Gastrocnemius medialis (tissue), 4 donors: Measurements from ENCODE around the gene CKB. TPM values are rescaled to one million over a fixed set of nuclear protein-coding genes. Genes with fewer than 3 reads are reported as not detected.

Source experiments
- ATAC-seq, 2 donors: fragments of 150-250 bp; one replicate each; pipeline ENCODE4 v1.9.1; 2016
- DNase-seq, 2 donors: peaks; one replicate each; pipeline ENCODE4 v3.0.0-alpha.2; 2019
- H3K27ac ChIP-seq, 4 donors: fragments of 200-600 bp; sonication (generic); 1 replicate in 1 of 4; 2 replicates in 3 of 4; pipeline ENCODE4 v1.5.1; 2016 to 2018; ENCODE audit warnings: mild to moderate bottlenecking in 2 of 4, moderate library complexity in 1 of 4
- H3K27me3 ChIP-seq, 3 donors: fragments of 200-600 bp; sonication (generic) in 2 of 3; 1 replicate in 1 of 3; 2 replicates in 2 of 3; pipeline versions ENCODE4 v1.5.1 to v1.6.0; 2016 to 2019; ENCODE audit warnings: mild to moderate bottlenecking in 1 of 3, moderate library complexity in 1 of 3
- H3K36me3 ChIP-seq, 2 donors: fragments of 200-600 bp; sonication (generic) in 1 of 2; one replicate each; pipeline ENCODE4 v1.5.1; 2017 to 2018
- H3K4me1 ChIP-seq, 2 donors: fragments of 200-600 bp; sonication (generic) in 1 of 2; one replicate each; pipeline ENCODE4 v1.5.1; 2016 to 2017; ENCODE audit warnings: mild to moderate bottlenecking in 2 of 2
- H3K4me3 ChIP-seq, 4 donors: fragments of 200-600 bp; sonication (generic) in 3 of 4; 1 replicate in 1 of 4; 2 replicates in 3 of 4; pipeline ENCODE4 v1.5.1; 2016 to 2019; ENCODE audit warnings: mild to moderate bottlenecking in 2 of 4
- H3K9me3 ChIP-seq, 3 donors: fragments of 200-600 bp; sonication (generic) in 2 of 3; 1 replicate in 1 of 3; 2 replicates in 2 of 3; pipeline ENCODE4 v1.5.1; 2016 to 2019
- POLR2A ChIP-seq, 2 donors: fragments of 450-650 bp; IDR thresholded peaks; one replicate each; pipeline ENCODE4 v1.6.1; 2017; ENCODE audit warnings: antibody characterized with exemption in 2 of 2, mild to moderate bottlenecking in 2 of 2, moderate library complexity in 2 of 2
- in situ Hi-C, 4 donors: fragments of 200-750 bp; cut with MboI; loops; one replicate each; pipeline versions ENCODE4 v1.15.0 to v1.8.0; 2017; ENCODE audit warnings: low sequenced_read_pairs in 4 of 4
- intact Hi-C: fragments of 100-400 bp; cut with DNase I; formaldehyde crosslinking; loops from one replicate; pipeline ENCODE4 v1.15.1; 2023; ENCODE audit warnings: low total_unique reads
- total RNA-seq, 4 donors: library from RNA; depleted of rRNA; stranded (reverse); fragments of >200 nt; gene quantifications; one replicate each; pipeline versions ENCODE4 v1.1.0 to v1.2.3, GENCODE V29; 2016
- TF ChIP-seq, protein P1 (sequence below), 5 experiments: fragments of 450-650 bp in 3 of 5; fragments of 200-600 bp in 2 of 5; sonication (generic) in 2 of 5; IDR thresholded peaks in 4 of 5; conservative IDR thresholded peaks in 1 of 5; 1 replicate in 4 of 5; 2 replicates in 1 of 5; pipeline ENCODE4 v1.5.1; 2016 to 2019; ENCODE audit warnings: antibody characterized with exemption in 5 of 5, mild to moderate bottlenecking in 3 of 5, moderate library complexity in 3 of 5

Gene CKB
- total RNA-seq, 4 donors from 2014 or later, result 20.7 to 110 (median 43.4) TPM

DNA sequence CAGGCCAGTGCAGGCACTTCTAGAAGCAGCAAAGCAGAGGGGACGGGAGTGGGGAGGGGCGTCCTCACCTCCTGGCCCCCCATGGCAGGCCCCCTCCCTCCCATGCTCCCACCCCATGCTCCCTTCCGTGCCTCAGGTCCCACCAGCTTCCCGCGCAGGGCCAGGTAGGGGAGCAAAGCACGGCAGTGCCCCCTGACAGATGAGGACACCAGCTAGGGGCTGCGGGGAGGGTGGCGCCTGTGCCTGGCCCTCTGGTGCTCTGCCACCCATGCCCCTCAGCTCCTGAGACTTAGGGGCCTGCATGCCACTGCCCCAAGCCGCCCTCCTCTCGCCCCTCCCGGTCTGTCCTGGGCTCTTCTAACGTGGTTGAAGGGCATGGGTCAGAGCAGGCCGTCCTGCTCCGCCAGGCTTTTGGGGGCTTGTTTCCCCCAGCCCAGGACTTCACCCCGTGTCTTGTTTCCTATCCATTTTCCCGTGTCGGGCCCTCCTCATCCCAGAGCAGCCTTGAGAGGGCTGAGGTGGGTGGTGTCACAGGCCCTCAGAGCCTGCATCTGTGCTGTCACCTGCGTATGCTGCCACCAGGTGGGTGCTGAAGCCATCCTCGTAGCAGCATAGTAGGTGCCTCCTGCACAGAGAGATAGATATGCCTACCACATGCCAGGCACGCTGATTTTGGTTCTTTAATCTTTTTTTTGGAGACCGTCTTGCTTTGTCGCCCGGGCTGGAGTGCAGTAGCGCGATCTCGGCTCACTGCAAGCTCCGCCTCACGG, 16.6 kb upstream of the CKB start:
- Histone ChIP-seq H3K4me3 (no peak overlapping the region), H3K36me3 (peaks cover 0 to 4% of the 10 kb centered on the region in 2 donors), H3K9me3 (no peaks in the 10 kb centered on the region), H3K27ac (peak overlapping the region; percentile 54 to 81 (median 66)), H3K4me1 (peaks cover 28 to 44% of the 10 kb centered on the region in 2 donors), H3K27me3 (no peaks in the 10 kb centered on the region)
- ATAC-seq (no peak), DNase-seq (no peak)
- intact Hi-C loops (no loop called here), in situ Hi-C loops (no loop called here)
- no peak for TF ChIP-seq POLR2A (IDR thresholded peaks at IDR 0.05)
- TF ChIP-seq, protein P1, sequence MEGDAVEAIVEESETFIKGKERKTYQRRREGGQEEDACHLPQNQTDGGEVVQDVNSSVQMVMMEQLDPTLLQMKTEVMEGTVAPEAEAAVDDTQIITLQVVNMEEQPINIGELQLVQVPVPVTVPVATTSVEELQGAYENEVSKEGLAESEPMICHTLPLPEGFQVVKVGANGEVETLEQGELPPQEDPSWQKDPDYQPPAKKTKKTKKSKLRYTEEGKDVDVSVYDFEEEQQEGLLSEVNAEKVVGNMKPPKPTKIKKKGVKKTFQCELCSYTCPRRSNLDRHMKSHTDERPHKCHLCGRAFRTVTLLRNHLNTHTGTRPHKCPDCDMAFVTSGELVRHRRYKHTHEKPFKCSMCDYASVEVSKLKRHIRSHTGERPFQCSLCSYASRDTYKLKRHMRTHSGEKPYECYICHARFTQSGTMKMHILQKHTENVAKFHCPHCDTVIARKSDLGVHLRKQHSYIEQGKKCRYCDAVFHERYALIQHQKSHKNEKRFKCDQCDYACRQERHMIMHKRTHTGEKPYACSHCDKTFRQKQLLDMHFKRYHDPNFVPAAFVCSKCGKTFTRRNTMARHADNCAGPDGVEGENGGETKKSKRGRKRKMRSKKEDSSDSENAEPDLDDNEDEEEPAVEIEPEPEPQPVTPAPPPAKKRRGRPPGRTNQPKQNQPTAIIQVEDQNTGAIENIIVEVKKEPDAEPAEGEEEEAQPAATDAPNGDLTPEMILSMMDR (IDR thresholded peaks at IDR 0.05 in 4 of 5, conservative IDR thresholded peaks at IDR 0.05 in 1 of 5), result no peak

DNA sequence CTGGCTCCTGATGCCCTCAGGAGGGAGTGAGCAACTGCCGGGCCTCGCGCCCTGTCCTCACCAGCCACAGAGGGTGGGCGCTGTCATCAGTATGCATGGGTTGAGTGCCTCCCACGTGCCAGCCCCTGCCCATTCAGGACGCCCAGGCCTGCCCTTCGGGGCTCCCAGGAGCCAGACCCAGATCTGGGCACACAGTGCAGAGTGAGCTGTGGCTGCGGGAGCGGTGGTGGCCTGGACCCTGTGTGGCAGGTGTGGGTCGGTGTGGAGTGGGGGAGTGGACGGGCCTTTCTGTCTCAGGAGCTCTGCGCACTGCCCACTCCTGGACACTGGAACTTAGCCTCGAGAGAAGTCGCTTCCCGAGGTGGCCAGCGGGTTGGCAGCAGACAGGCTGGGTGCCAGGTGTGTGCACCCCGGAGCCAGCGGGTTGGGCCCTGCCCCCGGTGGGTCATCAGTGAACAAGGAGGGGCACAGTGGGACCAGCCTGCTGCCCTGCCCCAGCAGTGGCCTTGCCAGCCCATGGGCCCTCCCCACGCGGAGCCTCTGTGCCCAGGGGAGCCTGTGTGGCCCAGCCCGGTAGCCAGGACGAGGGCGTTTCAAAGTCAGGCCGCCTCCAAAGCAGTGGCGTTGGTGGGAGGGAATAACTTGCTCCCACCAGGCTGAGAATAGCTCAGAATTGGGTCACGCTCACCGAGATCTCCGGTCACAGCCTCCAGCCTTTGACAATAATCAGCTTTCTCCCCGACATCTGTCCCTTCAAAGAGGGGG, 15.8 kb upstream of the CKB start:
- Histone ChIP-seq H3K27me3 (no peaks in the 10 kb centered on the region), H3K36me3 (peaks cover 0 to 11% of the 10 kb centered on the region in 2 donors), H3K4me3 (no peak overlapping the region), H3K9me3 (no peaks in the 10 kb centered on the region), H3K4me1 (peaks cover 28 to 36% of the 10 kb centered on the region in 2 donors), H3K27ac (peak overlapping the region; percentile 54 to 81 (median 66))
- intact Hi-C loops (no loop called here), in situ Hi-C loops (no loop called here)
- peak in 1 of 2 donors; percentile 47 for ATAC-seq
- no peak for TF ChIP-seq POLR2A (IDR thresholded peaks at IDR 0.05)
- TF ChIP-seq, protein P1 (IDR thresholded peaks at IDR 0.05 in 4 of 5, conservative IDR thresholded peaks at IDR 0.05 in 1 of 5), result no peak
- no peak for DNase-seq

DNA sequence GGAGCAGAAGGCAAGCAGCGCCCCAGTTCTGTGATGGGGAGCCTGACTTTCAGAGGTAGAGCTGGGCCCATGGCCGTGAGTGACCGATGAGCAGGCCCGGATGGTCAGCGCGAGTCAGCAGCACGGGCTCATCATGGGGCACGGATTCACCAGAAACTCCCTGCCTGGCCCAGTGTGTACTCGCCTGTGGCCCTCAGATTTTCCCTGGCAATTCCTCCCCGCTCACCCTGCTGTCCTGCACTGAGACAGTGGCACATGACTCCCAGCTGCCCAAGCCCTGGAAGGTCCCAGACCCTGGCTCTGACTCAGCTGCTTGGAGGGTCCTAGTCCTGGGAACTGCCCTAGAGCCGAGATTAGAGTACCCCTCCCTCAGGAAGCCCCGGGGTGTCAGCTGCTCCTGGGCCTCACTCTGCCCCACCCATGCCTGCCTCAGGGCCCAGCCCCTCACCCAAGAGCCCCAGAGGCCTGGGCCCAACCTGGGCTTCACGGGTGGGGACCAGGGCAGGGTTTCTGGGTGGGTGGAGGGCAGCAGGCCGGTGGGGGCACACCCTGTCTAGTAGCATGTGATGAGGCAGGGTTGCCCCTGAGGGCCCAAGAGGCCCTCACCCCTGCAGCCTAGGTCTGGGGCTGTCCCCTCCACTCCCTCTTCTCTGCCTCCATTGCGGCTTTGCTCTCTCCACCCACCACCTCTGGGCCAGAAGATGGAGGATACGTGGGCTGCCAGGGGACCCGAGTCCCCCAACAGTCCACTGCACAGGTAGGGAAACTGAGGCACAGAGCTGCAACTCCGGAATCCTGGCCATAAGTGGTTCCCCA, 14.8 kb upstream of the CKB start:
- no peak for DNase-seq
- peak overlapping the region; percentile 23 to 81 (median 47) for H3K27ac ChIP-seq
- H3K9me3 ChIP-seq, result no peaks in the 10 kb centered on the region
- in situ Hi-C loops, result no loop called here
- H3K36me3 ChIP-seq, result peaks cover 0 to 20% of the 10 kb centered on the region in 2 donors
- H3K4me3 ChIP-seq, result no peak overlapping the region
- no peak for ATAC-seq
- intact Hi-C loops, result no loop called here
- TF ChIP-seq, protein P1 (IDR thresholded peaks at IDR 0.05 in 4 of 5, conservative IDR thresholded peaks at IDR 0.05 in 1 of 5), result no peak
- H3K4me1 ChIP-seq, result peaks cover 24 to 25% of the 10 kb centered on the region in 2 donors
- no peaks in the 10 kb centered on the region for H3K27me3 ChIP-seq

DNA sequence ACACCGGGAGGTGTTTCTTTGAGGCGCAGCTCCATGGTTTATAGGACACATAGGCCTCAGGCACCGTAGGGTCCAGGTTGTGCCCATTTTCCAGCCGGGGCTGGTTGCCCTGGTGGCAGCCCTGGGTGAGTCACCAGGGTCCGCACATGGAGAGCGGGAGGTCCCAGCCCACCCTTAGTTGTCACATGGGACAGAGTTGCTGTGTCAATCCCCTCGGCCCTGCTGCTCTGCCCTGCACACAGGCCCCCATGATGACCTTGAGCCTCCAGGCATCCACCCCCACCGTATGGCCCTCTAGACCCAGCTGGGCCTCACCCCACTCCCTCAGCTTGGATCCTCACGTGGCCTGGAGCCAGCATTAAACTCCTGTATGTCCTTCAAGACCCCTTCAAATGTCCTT, 14.1 kb upstream of the CKB start:
- no peak for TF ChIP-seq POLR2A (IDR thresholded peaks at IDR 0.05)
- TF ChIP-seq, protein P1 (IDR thresholded peaks at IDR 0.05 in 4 of 5, conservative IDR thresholded peaks at IDR 0.05 in 1 of 5), result no peak
- Histone ChIP-seq H3K27me3 (no peaks in the 10 kb centered on the region), H3K4me3 (no peak overlapping the region), H3K27ac (peak overlapping the region in 3 of 4 donors; percentile 21 to 81 (median 41)), H3K9me3 (no peaks in the 10 kb centered on the region), H3K36me3 (peaks cover 0 to 25% of the 10 kb centered on the region in 2 donors), H3K4me1 (peaks cover 22 to 24% of the 10 kb centered on the region in 2 donors)
- ATAC-seq, result no peak
- DNase-seq, result no peak
- in situ Hi-C loops (no loop called here), intact Hi-C loops (no loop called here)
